HG02973 (cell line): ENCODE data around the gene INPP5E.

ENCODE experiments used
- ATAC-seq: cut with Tn5 transposase; IDR thresholded peaks from one replicate; pipeline ENCODE4 v1.9.1; 2021; ENCODE audit warnings: moderate library complexity; ENCODE audit not compliant: unreplicated experiment

The INPP5E gene

GRCh38 chr9:136439481-136440408 is at the start of gene INPP5E:
Gene INPP5E (minus strand): TSS chr9:136439845. CDS start chr9:136439419, 426 bp downstream.
- ATAC-seq, result peak; percentile 55

DNA sequence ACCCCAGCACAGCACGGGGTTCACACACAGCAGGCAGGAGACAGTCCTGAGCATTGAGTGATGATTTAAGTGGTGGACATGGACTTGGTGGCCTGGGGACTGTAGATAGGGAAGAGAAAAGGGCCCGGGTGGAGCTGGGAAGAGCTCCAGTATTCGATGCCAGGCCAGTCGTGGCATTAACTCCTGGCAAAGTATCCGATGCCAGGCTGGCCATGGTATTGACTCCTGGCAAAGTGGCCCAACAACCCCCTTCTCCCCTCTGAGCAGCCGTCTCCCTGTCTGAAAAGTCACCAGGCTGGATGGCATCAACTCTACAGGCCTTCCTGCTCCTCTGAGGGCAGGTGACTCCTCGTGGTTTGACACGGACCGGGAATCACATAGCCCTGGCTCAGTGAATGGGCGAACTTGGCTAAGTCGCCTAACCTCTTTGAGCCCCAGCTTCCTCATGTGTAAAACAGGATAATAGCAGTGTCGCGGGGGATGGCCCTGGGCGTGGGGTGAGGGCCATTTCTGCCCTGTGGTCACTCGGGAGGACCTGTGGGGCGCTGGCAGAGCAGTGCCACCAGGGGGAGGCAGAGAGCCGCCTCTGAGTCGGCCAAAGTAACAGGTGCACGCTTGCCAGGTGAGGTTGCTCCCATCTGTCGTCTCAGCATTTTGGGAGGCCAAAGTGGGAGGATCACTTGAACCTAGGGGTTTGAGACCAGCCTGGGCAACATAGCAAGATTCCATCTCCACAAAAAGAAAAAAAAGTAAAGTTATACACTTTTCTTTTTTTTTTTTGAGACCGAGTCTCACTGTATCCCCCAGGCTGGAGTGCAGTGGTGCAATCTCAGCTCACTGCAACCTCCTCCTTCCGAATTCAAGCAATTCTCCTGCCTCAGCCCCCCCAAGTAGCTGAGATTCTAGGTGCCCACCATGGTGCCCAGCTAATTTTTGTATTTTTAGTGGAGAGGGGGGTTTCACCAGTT is 48.9 kb upstream of the INPP5E start:
- no peak for ATAC-seq

DNA sequence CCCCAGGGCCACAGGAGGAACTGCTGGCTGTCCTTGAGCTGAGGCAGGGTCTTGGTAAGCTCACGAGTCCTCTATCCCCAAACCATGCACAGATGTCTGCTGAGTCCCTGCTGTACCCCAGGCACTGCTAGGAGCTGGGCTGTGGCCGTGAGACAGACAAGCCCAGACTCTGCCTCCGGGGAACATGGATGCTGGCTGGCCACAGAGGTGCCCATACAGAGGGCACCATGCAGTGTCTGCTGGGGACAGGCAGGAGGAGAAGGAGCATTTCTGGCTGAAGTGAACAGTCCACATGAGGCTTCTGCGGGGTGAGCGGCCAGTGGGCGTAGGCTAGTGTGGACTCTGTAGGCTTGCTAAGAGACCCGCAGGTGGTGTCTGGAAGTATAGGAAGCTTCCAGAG is 48.0 kb upstream of the INPP5E start:
- no peak for ATAC-seq

DNA sequence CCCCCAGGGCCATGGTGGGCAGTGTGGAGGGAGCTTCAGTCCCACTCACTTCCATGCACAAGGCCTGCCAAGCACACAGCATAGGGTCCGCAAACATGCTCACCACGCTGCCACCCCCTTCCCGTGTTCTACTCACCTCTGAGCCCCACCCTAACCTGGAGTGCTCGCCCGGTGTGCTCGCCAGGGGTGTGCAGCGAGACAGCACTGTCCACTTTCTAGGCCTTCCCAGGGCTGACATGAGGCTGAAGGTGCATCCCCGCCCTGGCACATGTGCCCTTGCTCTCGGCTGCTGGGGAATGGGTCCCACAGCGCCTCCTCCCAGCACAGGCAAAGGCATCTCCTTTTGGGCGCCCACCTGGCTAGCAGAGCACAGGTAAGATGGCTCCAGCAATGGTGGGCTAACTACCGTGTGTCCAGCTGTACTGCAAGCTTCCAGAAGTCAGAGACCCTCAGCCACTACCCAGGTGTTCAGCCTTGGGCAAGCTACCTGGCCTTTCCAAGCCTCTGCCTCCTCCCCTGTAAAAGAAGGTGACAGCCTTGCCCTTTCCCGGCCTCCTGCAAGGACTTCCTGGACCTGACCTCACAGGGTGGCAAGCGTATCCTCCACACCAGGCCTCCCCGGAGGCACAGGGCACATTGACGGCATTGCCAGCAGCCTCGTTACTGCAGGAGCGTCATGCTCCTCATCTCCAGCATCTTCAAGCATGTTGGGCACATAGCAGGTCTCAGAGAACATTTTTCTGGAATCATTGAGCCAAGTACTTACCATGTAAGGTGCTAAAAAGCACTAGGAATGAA is 47.4 kb upstream of the INPP5E start:
- no peak for ATAC-seq

GRCh38 chr9:136486131-136486530 is 46.5 kb upstream of the INPP5E start:
- ATAC-seq, result no peak

- no peak for ATAC-seq
Measured at GRCh38 chr9:136485049-136486045, 45.7 kb upstream of the INPP5E start.

GRCh38 chr9:136484153-136485048 is 44.8 kb upstream of the INPP5E start:
- no peak for ATAC-seq

- peak; percentile 51 for ATAC-seq
Measured at GRCh38 chr9:136483589-136484152, 44.0 kb upstream of the INPP5E start.

- peak; percentile 50 for ATAC-seq
Measured at GRCh38 chr9:136482793-136483588, 43.3 kb upstream of the INPP5E start, which contains the start of gene SEC16A. Gene SEC16A (minus strand): TSS chr9:136483040. CDS start chr9:136477615, 5,425 bp downstream.

DNA sequence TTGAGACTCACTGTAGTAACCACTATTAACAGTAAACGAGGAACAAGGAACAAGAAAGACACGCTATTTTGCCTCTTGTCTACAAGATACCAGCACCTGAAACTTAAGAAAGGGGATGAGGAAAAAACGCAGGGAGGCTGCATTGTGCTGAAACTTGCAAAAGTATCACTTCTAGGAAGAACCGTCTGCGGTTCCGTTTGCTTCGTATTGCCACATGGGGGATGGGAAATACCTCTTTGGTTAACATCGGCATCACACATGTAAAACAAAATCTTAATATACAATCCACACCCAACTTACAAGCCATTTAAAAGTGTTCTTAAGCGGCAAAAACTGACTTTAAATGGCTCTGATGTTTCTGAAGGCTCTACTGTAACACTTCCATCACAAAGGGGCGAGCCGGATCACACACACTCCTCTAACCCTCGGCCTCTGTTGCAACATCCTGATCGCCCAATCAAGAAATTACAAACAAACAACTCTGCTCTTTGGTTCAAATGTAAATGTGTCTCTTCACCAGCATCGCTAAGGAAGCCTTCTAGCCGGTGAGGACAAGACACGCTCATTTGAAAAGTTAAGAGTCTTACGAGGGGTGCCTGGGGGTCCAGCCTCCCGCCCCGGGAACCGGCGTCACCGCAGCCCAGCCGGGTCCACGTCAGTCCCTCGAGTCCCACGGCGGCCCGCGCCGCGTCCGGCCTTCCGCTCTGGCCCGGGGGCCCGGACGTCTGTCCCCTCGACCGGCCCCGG is 42.6 kb upstream of the INPP5E start:
- no peak for ATAC-seq

- ATAC-seq, result no peak
Measured at GRCh38 chr9:136481558-136481957, 41.9 kb upstream of the INPP5E start.

DNA sequence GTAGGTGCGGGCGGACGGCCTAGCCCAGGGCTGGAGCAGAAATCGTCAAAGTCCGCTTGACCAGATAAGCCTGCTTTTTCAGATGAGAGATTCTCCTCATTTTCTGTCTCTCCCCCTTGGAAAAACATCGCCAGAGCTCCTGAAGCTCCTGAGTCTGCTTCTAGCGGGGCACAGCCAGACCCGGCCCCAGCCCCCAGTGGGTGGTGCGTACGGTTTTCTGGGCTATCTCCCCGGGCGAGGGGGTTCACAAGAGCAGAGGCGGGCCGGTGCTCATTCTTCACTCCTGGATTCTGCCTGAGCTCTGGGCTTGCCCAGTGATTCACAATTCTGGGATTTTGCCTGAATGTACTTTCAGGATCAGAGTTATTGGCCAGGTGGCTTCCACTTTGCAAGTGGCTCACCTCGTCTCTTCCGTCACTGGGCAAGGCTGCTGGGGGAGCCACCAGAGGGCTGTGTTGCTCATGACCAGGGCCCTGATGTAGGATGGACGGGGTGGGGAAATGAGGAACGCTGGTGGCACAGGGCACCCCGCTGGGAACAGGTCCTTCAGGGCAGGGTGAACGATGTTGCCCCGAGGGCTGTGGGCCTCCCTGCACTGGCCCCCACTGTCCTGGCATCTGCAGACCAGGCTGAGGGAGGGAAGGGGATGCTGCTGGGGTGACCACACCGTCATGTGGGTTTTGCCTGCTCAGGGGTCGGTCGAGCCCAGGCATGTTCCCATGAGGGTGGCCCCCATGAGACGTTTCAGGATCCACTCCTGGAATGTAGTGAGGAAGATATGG is 36.9 kb upstream of the INPP5E start:
- no peak for ATAC-seq

DNA sequence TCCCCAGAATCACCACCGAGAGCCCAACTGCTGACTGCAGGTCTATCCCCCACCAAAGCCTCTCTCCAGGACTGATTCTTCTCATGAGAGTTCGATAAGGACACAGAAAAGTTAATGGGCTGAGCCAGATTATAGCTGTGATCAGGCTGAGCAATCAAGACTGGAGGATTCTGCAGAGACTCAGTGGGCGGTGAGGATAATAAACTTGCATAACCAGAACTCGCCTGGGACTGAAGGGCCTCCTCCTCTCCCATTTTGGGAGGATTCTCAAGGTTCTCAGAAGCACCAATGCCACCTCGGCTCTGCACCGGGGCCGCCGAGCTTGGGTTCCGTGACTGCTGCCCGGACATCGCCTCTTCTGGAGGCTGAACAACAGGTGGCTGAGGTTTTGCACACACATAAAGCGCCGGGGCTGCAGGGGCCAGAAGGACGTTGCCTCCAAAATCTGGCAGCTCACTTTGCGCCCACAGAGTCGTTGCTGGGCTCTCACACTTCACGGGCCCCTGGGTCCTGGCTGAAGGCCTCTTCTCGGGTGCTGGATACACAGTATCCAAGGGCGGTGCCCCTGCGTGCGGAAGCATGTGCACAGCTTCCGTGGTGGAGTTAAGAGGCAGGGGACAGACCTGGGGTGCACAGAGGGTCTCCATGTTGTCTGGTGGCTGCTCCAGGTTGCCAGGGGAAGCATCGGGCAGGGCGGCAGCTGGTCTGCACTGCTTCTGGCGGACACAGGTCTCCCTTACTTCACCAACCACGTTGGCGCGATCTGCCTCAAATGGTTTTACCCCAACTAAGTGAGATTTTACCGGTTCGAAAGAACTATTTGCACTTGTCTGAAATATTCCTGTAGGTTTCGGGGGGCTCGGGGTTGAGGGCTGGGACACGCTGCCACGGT is 35.6 kb upstream of the INPP5E start:
- no peak for ATAC-seq

DNA sequence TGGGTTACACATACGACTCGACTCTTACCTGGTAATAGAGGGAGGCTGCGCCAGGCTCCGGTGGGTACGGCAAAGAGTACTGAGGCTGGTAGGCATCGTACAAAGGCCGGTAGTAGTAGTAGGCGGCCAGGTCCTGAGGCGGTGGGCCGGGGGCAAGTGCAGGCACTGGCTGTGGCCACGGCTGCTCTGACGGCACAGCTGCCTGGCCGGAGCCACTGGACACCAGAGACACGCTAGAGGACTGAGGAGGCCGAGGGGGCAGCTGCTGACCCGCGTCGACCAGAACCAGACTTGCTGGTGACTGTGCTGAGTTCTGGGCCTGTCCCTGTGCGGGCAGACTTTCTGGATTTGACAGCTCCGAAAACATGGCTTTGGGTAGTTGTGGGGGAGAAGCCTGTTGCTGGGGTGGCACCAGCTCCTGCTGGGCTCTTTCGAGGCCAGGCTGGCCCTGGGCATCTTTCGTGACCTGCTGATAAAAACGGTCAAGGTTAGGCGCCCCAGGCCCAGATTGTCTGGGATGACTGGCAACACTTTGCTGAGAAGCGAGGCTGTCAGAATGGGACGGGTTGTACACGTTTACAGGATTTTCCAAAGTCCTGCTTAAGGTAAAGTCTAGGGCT is 34.5 kb upstream of the INPP5E start:
- no peak for ATAC-seq
